Activated CD4-positive, alpha-beta memory T cell treated with anti-CD3 and anti-CD28 coated beads, Interleukin-2, amount 10 ng/mL, durations not matched to agents 7 days and 5 days (primary cell): ENCODE data around the gene FOXA2. TPM values are rescaled to one million over a fixed set of nuclear protein-coding genes. Genes with fewer than 3 reads are reported as not detected.
"Not testable (repeated sequence)": the region's sequence is repeated elsewhere in the genome, so short reads cannot be mapped to it uniquely, and the experiment has no call there.

ENCODE experiments used
- CTCF ChIA-PET: fragments of 350-600 bp; sonication (Branson Sonifier 250); formaldehyde crosslinking; loops from one replicate; lab custom pipeline; 2021; ENCODE audit warnings: antibody characterized with exemption, inconsistent platforms; lab: Charles Lee
- POLR2A ChIA-PET: fragments of 350-600 bp; sonication (Branson Sonifier 250); formaldehyde crosslinking; loops from one replicate; lab custom pipeline; 2021; ENCODE audit warnings: antibody characterized with exemption; lab: Charles Lee
- DNase-seq: peaks from one replicate; pipeline ENCODE4 v3.0.0-alpha.2; 2020
- H3K27ac Mint-ChIP-seq: one replicate; pipeline ENCODE4 v1.8.0; 2021; ENCODE audit warnings: mild to moderate bottlenecking, mixed read lengths
- H3K27me3 Mint-ChIP-seq: one replicate; pipeline ENCODE4 v1.8.0; 2021; ENCODE audit warnings: mixed read lengths
- H3K36me3 Mint-ChIP-seq: one replicate; pipeline ENCODE4 v1.8.0; 2021; ENCODE audit warnings: low read depth, mixed read lengths
- H3K4me1 Mint-ChIP-seq: one replicate; pipeline ENCODE4 v1.8.0; 2021; ENCODE audit warnings: mixed read lengths
- H3K4me3 Mint-ChIP-seq: one replicate; pipeline ENCODE4 v1.8.0; 2021; ENCODE audit warnings: mild to moderate bottlenecking, mixed read lengths
- H3K9me3 Mint-ChIP-seq: one replicate; pipeline ENCODE4 v1.8.0; 2021; ENCODE audit warnings: mixed read lengths
- total RNA-seq, 2 experiments: library from RNA; stranded (reverse); gene quantifications; one replicate each; pipeline ENCODE4 v1.2.3, GENCODE V29; 2021

Gene FOXA2
- total RNA-seq, 2 experiments from 2014 or later = not detected

- peaks cover 2% of the 10 kb centered on the region for H3K9me3 Mint-ChIP-seq
- no peaks in the 10 kb centered on the region for H3K36me3 Mint-ChIP-seq
- no peaks in the 10 kb centered on the region for H3K27me3 Mint-ChIP-seq
- H3K4me3 Mint-ChIP-seq = no peak overlapping the region
- H3K4me1 Mint-ChIP-seq = no peaks in the 10 kb centered on the region
- no peak overlapping the region for H3K27ac Mint-ChIP-seq
- no peak for DNase-seq
- CTCF ChIA-PET = no interaction called here
- POLR2A ChIA-PET = no interaction called here
Observed at GRCh38 chr20:22601361-22602141, 17.2 kb upstream of the FOXA2 start.

GRCh38 chr20:22599258-22599657 is 14.9 kb upstream of the FOXA2 start:
- H3K4me3 Mint-ChIP-seq, H3K27me3 Mint-ChIP-seq, H3K27ac Mint-ChIP-seq, POLR2A ChIA-PET, CTCF ChIA-PET, DNase-seq, H3K4me1 Mint-ChIP-seq, H3K36me3 Mint-ChIP-seq, H3K9me3 Mint-ChIP-seq: not testable (repeated sequence)

- ChIA-PET CTCF (no interaction called here), POLR2A (no interaction called here)
- no peaks in the 10 kb centered on the region for H3K4me1 Mint-ChIP-seq
- no peak for DNase-seq
- H3K9me3 Mint-ChIP-seq = no peaks in the 10 kb centered on the region
- no peaks in the 10 kb centered on the region for H3K36me3 Mint-ChIP-seq
- no peak overlapping the region for H3K4me3 Mint-ChIP-seq
- peaks cover 1% of the 10 kb centered on the region for H3K27me3 Mint-ChIP-seq
- no peak overlapping the region for H3K27ac Mint-ChIP-seq
Observed at GRCh38 chr20:22597303-22597702, 12.9 kb upstream of the FOXA2 start.

- ChIA-PET CTCF (no interaction called here), POLR2A (no interaction called here)
- no peaks in the 10 kb centered on the region for H3K9me3 Mint-ChIP-seq
- H3K36me3 Mint-ChIP-seq = no peaks in the 10 kb centered on the region
- no peak overlapping the region for H3K27ac Mint-ChIP-seq
- DNase-seq = no peak
- H3K27me3 Mint-ChIP-seq = peaks cover 18% of the 10 kb centered on the region
- no peak overlapping the region for H3K4me3 Mint-ChIP-seq
- H3K4me1 Mint-ChIP-seq = no peaks in the 10 kb centered on the region
Observed at GRCh38 chr20:22590662-22591061, 6.3 kb upstream of the FOXA2 start.

- Mint-ChIP-seq H3K27me3 (peaks cover 35% of the 10 kb centered on the region), H3K9me3 (no peaks in the 10 kb centered on the region), H3K4me3 (no peak overlapping the region), H3K27ac (no peak overlapping the region), H3K36me3 (peaks cover 1% of the 10 kb centered on the region), H3K4me1 (no peaks in the 10 kb centered on the region)
- ChIA-PET POLR2A (no interaction called here), CTCF (interaction anchor here (0.6 to 1.7 kb wide), 3 partner anchors 248 to 866 kb away, joined by 3 to 8 read pairs (median 4); no protein-coding TSS in a partner anchor)
- no peak for DNase-seq
Observed at GRCh38 chr20:22586645-22587310, 2.4 kb upstream of the FOXA2 start.

GRCh38 chr20:22585786-22586493 is 1.6 kb upstream of the FOXA2 start:
- no peak overlapping the region for H3K4me3 Mint-ChIP-seq
- POLR2A ChIA-PET = no interaction called here
- no peak for DNase-seq
- peaks cover 3% of the 10 kb centered on the region for H3K36me3 Mint-ChIP-seq
- no peaks in the 10 kb centered on the region for H3K9me3 Mint-ChIP-seq
- CTCF ChIA-PET = interaction anchor here (0.6 to 1.7 kb wide), 3 partner anchors 247 to 866 kb away, joined by 3 to 8 read pairs (median 3); no protein-coding TSS in a partner anchor
- no peak overlapping the region for H3K27ac Mint-ChIP-seq
- no peaks in the 10 kb centered on the region for H3K4me1 Mint-ChIP-seq
- peaks cover 43% of the 10 kb centered on the region for H3K27me3 Mint-ChIP-seq

GRCh38 chr20:22584922-22585785 is 782 bp upstream of the FOXA2 start:
- ChIA-PET POLR2A (no interaction called here), CTCF (no interaction called here)
- no peaks in the 10 kb centered on the region for H3K4me1 Mint-ChIP-seq
- H3K36me3 Mint-ChIP-seq = peaks cover 6% of the 10 kb centered on the region
- H3K27ac Mint-ChIP-seq = no peak overlapping the region
- peaks cover 50% of the 10 kb centered on the region for H3K27me3 Mint-ChIP-seq
- H3K4me3 Mint-ChIP-seq = no peak overlapping the region
- no peaks in the 10 kb centered on the region for H3K9me3 Mint-ChIP-seq
- DNase-seq = no peak

GRCh38 chr20:22583773-22584521 is 425 bp downstream of the FOXA2 start:
- H3K4me1 Mint-ChIP-seq = no peaks in the 10 kb centered on the region
- POLR2A ChIA-PET = no interaction called here
- peaks cover 55% of the 10 kb centered on the region for H3K27me3 Mint-ChIP-seq
- H3K9me3 Mint-ChIP-seq = no peaks in the 10 kb centered on the region
- H3K27ac Mint-ChIP-seq = no peak overlapping the region
- no peak overlapping the region for H3K4me3 Mint-ChIP-seq
- H3K36me3 Mint-ChIP-seq = peaks cover 8% of the 10 kb centered on the region
- DNase-seq = no peak
- CTCF ChIA-PET = no interaction called here

GRCh38 chr20:22582964-22583772 is 1.2 kb downstream of the FOXA2 start:
- Mint-ChIP-seq H3K9me3 (no peaks in the 10 kb centered on the region), H3K27ac (no peak overlapping the region), H3K4me3 (no peak overlapping the region), H3K4me1 (no peaks in the 10 kb centered on the region), H3K27me3 (peaks cover 60% of the 10 kb centered on the region), H3K36me3 (peaks cover 8% of the 10 kb centered on the region)
- POLR2A ChIA-PET = no interaction called here
- CTCF ChIA-PET = no interaction called here
- no peak for DNase-seq

- Mint-ChIP-seq H3K27me3 (peaks cover 64% of the 10 kb centered on the region), H3K36me3 (peaks cover 13% of the 10 kb centered on the region), H3K27ac (no peak overlapping the region), H3K4me3 (no peak overlapping the region), H3K9me3 (no peaks in the 10 kb centered on the region), H3K4me1 (no peaks in the 10 kb centered on the region)
- DNase-seq = no peak
- ChIA-PET CTCF (no interaction called here), POLR2A (no interaction called here)
Observed at GRCh38 chr20:22582386-22582963, 1.9 kb downstream of the FOXA2 start.
